Measurements from ENCODE around the gene GATD1. TPM values are rescaled to one million over a fixed set of nuclear protein-coding genes. Genes with fewer than 3 reads are reported as not detected.

GATD1 gene
- total RNA-seq: 60.8 and 61.5 TPM in 2 replicates

DNA sequence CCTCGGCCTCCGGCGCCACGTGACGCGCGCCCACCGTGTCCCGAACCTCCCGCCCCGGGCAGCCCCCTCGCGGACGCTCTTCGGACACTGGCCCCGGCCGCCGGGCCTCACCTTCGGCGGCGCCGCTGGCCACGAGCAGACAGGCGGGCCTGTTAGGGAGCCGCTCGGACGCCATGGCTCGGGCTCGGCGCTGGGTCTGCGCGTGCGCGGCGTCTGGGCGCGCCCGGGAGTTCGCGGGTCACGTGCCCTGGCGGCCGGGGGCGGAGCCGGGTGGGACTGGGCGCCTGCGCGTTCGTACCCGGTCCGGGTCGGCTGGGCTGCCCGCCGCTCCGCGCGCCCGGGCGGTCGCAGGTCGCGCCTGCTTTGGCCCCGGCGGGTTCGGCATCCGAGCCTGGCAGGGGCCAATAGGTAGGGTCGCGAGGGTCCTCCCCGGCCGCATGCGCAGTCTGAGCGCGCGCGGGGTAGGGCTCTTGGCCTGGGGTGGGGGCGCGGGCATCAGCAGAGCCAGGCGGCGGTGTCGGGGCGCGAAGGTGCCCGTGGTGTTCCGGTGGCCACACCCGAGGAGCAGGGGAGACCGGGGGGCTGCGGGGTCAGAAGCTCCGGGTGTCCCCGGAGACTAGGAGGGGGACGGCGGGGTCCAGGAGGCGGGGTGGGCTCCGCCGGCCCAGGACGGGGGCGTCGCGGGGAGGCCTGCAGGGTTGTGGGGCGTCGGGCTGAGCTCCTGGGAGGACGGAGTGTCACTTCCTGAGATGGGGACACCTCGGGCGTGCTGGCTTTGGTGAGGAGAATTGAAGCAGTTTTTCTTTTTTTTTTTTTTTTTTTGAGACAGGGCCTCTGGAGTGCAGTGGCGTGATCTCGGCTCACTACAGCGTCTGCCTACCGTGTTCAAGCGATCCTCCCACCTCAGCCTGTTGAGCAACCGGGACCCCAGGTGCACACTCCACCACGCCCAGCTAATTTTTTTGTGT lies at the start of gene GATD1:
Gene GATD1, minus strand, starts transcription at position 200 of the 968 bp plus-strand sequence. Its CDS starts 25 bp downstream, at position 175.
- intact Hi-C loops (cut with micrococcal nuclease): loop anchor here (1.0 kb wide), 1 partner anchor 21 kb away; the partner anchor contains the start of gene SLC25A22

DNA sequence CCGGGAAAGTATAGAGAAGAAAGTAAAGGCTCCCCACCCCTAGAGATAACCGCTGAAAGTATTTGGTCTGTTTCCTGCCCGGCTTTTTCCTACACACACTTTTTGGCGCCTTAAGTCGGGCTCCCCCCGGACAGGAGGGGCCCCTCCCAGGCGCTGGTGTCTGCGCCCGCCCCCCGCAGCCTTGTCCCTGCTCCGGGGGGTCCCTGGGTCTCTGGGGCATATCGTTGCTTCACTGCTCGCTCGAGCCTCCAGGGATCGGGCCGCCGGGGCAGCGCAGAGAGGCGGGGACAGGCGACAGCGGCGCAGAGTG lies 49.5 kb upstream of the GATD1 start:
- intact Hi-C loops (cut with micrococcal nuclease): no loop called here

- intact Hi-C loops (cut with micrococcal nuclease): no loop called here
These were observed 48.9 kb upstream of the GATD1 start for GRCh38 chr11:826227-826621.

- intact Hi-C loops (cut with micrococcal nuclease): no loop called here
These were observed 48.3 kb upstream of the GATD1 start for GRCh38 chr11:825366-826226.

GRCh38 chr11:824942-825341 lies 47.7 kb upstream of the GATD1 start:
- intact Hi-C loops (cut with micrococcal nuclease): no loop called here

GRCh38 chr11:824292-824880 lies 47.1 kb upstream of the GATD1 start:
- intact Hi-C loops (cut with micrococcal nuclease): no loop called here

DNA sequence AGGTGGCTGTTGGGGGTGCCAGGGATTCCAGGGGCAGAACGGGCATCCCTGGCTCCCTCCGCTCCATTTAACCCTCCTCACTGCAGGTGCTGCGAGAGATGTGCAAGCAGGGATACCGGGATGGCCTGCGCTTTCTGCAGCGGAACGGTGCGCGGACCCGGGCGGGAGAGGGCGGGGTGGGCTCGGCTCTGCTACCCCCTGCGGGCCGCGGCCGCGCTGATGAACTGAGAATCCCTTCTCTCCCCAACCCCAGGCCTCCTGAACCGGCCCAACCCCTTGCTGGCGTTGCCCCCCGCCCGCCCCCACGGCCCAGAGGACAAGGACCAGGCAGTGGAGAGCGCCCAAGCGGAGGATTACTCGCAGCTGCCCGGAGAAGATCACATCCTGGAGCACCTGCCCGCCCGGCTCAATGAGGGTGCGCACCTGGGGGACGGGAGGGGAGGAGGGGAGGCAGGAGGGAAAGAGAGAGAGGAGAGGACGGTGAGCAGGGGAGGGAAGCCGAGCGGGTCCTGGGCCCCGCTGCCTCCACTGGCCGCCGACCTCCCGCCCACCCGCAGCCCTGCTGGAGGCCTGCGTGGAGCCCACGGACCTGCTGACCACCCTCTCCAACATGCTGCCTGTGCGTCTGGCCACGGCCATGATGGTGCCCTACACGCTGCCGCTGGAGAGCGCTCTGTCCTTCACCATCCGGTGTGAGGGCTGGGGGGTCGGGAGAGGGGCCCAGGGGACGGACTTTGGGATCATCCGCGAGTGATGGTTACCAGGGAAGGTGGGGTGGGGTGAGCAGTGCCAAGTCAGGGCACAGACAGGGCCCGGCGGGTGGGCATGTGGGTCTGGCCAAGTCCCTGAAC lies 46.4 kb upstream of the GATD1 start:
- intact Hi-C loops (cut with micrococcal nuclease): no loop called here

- intact Hi-C loops (cut with micrococcal nuclease): loop anchor here (2.0 kb wide), 1 partner anchor 21 kb away; the partner anchor contains the start of genes POLR2L and TSPAN4
These were observed 44.5 kb upstream of the GATD1 start for GRCh38 chr11:821512-822371.

DNA sequence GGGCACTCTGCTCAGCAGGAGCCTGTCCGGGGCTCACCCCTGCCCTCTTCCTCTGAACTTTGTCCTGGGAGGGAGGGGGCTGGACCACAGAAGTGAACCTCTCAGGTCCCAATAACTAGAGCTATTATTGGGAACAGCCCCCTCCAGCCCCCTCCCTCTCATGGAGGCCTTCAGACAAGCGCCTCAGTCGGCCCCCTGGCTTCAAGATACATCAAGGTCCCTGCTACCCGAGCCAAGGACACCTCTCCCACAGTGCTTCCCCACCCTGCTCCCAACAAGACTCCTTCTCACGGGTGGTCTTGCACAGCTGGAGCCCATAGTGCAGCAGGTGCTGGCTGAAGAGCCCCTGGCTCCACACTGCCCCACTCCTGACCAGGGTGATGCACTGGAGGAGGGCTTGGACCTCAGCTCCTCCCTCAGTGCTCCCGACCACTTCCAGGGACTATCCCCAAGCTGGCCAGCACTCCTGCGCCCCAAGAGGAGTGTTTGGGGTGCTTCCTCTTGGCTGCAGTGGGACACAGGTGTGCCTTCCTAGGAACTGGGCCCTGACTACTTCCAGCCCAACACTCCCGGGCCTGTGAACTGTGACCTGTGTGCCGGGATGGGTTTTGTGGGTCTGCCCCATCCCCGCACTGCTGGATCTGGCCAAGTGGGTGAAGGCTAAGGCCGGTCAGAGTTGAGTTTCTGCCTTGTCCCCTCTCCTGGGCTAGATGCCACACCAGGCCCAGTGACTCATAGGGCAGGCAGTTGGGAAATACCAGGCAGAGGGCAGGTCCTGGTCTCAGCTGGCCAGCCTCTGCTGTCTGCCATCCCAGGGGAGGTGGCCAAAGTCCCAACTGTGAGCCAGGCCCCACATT lies 43.6 kb upstream of the GATD1 start:
- intact Hi-C loops (cut with micrococcal nuclease): loop anchor here (2.0 kb wide), 1 partner anchor 22 kb away; the partner anchor contains the start of genes POLR2L and TSPAN4

DNA sequence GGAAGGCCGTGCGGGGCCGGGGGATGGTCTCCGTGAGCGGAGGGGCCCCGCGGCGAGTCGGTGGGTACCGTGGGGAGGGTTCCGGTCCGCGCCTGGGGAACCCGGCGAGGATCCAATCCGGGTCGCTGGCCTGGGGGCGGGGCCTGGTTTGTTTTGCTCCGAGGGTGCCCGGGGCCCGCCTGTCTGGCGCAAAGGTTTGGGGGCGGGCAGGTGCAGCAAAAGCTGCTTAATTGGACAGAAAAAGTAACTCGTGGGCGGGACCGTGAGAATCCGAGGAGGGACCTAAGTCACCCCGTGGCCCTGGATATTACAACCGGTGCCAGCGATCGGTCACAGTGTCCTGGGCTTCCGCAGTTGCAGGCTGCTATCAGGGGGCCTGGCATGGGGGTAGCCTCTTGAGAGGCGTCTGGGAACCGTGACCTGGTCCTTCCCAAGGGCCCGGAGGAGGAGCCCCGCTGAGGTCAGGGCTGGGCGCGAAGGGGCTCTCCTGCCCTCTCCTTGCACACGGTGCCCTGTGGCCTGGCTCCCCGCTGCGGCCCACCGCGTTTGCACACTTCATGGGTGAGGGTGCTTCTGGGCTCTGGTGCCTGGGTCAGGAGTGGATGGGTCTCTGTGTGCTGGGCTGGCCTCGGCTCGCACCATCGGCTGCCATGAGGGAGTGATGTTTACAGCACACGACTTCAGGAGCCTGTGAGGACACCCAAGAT lies 42.8 kb upstream of the GATD1 start:
- intact Hi-C loops (cut with micrococcal nuclease): loop anchor here (1.0 to 2.0 kb wide), 3 partner anchors 10 to 23 kb away; partner anchors contain the start of genes POLR2L, RPLP2 and TSPAN4

DNA sequence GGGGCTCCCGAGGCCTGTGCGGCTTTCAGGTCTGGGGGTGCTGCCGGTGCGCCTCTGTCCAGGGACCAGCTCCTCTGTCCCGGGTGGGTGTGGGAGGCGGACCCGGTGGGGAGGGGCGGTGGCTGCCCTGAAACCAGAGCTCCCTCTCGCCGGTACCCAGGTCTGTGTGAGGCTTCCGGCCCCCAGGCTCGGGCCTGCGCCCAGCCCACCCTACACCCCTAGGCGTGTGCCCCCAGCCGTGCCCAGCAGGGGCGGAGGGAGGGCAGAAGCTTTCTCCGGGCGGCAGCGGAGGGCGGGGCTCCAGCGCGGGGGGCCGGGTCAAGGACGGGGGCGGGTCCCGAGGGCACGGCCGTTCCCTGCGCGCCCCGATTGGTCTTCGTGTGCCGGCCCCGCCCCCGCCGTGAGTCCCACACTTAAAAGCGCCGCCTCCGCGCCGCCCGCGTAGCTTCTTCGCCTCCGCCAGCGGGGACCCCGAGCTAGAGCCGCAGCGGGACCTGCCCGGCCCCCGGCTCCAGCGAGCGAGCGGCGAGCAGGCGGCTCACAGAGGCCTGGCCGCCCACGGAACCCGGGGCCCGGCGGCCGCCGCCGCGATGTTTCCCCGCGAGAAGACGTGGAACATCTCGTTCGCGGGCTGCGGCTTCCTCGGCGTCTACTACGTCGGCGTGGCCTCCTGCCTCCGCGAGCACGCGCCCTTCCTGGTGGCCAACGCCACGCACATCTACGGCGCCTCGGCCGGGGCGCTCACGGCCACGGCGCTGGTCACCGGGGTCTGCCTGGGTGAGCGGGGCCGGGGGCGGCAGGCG lies 42.0 kb upstream of the GATD1 start:
- intact Hi-C loops (cut with micrococcal nuclease): loop anchor here (1.0 kb wide), 2 partner anchors 10 to 11 kb away; partner anchors contain the start of gene RPLP2

GRCh38 chr11:818396-819128 lies 41.3 kb upstream of the GATD1 start, which contains the start of gene PNPLA2:
Gene PNPLA2 (plus strand): TSS chr11:818914. CDS start chr11:819719, 805 bp downstream.
- intact Hi-C loops (cut with micrococcal nuclease): loop anchor here (1.0 kb wide), 2 partner anchors 9 to 12 kb away; partner anchors contain the start of gene RPLP2

- intact Hi-C loops (cut with micrococcal nuclease): no loop called here
These were observed 39.1 kb upstream of the GATD1 start for GRCh38 chr11:816433-816779.

DNA sequence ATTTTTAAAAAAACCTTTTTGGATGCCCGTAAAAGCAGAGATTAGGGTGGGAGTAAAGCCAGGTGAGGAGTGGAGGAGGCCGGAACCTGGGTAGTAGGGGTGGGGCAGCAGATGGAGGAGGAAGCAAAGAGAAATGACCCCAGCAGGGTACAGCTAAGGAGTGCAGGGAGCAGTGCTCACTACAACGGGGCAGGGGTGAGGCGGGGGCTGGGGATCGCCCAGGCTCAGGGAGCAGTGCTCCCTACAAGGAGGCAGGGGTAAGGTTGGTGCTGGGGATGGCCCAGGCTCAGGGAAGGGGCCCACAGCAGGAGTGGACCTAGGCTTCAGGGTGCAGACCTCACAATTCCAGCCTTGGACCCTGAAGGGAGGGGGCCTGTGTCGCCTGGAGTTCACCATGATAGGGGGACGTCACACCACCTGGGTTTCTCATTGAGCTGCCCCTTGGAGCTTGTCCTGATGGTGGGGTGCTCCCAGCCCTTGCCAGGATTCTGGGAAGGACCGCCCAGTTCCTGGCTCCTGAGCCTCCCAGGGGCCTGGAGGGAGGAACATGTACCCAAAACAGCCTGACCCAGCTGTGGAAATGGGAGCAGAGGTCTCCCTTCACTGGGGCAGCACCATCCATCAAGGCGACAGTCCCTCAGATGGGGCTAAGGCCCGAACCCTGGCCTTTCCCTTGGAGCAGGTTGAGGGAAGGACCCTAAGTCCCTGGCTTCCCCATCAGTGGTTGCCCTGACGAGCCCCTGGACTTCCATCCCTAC lies 38.6 kb upstream of the GATD1 start:
- intact Hi-C loops (cut with micrococcal nuclease): no loop called here

DNA sequence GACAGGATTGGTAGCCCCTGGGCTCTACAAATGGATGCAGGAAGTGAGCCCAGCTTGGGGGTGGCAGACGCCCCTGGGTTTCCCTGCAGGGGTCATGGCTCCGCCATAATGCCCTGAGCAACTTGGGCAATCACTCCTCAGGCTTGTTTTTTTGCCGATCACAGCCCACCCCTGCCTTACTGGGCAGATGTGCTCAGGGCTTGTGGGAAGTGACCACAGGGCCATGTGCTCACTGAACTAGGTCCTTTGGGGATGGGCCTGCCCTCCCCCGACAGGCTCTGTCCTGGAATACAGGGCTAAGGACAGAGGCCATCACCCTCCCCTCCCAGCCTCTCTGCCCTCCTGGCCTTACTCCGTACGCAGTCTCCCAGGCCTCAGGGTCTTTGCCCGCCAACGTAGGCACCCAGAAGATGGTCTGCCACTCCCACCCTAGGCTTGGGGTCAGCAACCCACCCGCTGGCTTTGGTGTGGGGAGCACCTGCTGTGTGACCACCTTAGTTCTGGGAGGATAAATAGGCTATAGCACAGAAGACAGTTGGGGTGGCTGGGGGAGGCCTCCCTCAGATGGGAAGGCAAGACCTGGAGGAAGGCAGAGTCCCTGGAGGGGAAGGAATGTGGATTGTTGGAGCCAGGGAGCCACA lies 36.3 kb upstream of the GATD1 start:
- intact Hi-C loops (cut with micrococcal nuclease): no loop called here

Data from T-helper 2 cell treated with Interferon-gamma antibody and Interleukin-4, amounts not matched to agents 100 ng/mL and 5 ng/mL, for 36 hours (primary cell).